Measurements from ENCODE around the gene SESTD1. TPM values are rescaled to one million over a fixed set of nuclear protein-coding genes. Genes with fewer than 3 reads are reported as not detected.

Gene SESTD1
- total RNA-seq, 2 experiments from 2014 or later, result 8.7 to 10.2 TPM

DNA sequence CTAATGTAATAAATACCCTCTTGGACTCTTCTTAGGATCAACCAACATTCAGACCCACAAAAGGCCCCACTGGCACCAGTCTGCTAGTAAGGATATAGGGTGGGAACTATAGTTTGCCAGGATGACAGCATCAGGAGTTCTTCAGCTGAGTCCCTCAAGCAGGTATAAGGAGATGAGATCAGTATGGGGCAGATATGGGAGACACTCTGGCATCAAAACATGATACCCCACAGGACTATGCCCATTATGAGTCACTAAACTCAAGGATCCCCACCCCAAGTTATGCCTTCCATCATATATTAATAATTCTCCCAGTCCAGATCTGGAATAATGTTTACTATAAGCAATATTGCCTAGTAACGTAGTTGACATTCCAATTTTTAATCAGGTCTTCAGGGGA, 131.6 kb downstream of the SESTD1 start:
- intact Hi-C loops (cut with DNase I, micrococcal nuclease), result no loop called here
- ChIA-PET POLR2A (no interaction called here), CTCF (no interaction called here)
- no peaks in the 10 kb centered on the region for H3K4me1 Mint-ChIP-seq (ENCODE audit: low read depth)
- H3K9me3 Mint-ChIP-seq, result no peaks in the 10 kb centered on the region
- H3K27ac ChIP-seq (ENCODE audit: low read depth in 1 of 2, low read length in 2 of 2), result no peak overlapping the region
- no peaks in the 10 kb centered on the region for H3K36me3 Mint-ChIP-seq (ENCODE audit: low read depth)
- TF ChIP-seq, protein P1, sequence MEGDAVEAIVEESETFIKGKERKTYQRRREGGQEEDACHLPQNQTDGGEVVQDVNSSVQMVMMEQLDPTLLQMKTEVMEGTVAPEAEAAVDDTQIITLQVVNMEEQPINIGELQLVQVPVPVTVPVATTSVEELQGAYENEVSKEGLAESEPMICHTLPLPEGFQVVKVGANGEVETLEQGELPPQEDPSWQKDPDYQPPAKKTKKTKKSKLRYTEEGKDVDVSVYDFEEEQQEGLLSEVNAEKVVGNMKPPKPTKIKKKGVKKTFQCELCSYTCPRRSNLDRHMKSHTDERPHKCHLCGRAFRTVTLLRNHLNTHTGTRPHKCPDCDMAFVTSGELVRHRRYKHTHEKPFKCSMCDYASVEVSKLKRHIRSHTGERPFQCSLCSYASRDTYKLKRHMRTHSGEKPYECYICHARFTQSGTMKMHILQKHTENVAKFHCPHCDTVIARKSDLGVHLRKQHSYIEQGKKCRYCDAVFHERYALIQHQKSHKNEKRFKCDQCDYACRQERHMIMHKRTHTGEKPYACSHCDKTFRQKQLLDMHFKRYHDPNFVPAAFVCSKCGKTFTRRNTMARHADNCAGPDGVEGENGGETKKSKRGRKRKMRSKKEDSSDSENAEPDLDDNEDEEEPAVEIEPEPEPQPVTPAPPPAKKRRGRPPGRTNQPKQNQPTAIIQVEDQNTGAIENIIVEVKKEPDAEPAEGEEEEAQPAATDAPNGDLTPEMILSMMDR (IDR thresholded peaks at IDR 0.05), result no peak
- DNase-seq (no peak), ATAC-seq (ENCODE audit: poor library complexity) (no peak)
- H3K27me3 Mint-ChIP-seq, result no peaks in the 10 kb centered on the region
- H3K27me3 ChIP-seq (ENCODE audit: control insufficient read depth in 1 of 2, insufficient read depth in 2 of 2, low read length in 2 of 2), result no peaks in the 10 kb centered on the region
- H3K4me1 ChIP-seq (ENCODE audit: insufficient read depth, low read length), result no peaks in the 10 kb centered on the region
- H3K4me3 Mint-ChIP-seq, result no peak overlapping the region
- no peaks in the 10 kb centered on the region for H3K9me3 ChIP-seq (ENCODE audit: control insufficient read depth in 1 of 2, insufficient read depth in 1 of 2, low read length in 2 of 2)
- H3K36me3 ChIP-seq (ENCODE audit: insufficient read depth, low read length), result no peaks in the 10 kb centered on the region
- H3K4me3 ChIP-seq (ENCODE audit: low read length), result no peak overlapping the region
- H3K27ac Mint-ChIP-seq, result no peak overlapping the region

DNA sequence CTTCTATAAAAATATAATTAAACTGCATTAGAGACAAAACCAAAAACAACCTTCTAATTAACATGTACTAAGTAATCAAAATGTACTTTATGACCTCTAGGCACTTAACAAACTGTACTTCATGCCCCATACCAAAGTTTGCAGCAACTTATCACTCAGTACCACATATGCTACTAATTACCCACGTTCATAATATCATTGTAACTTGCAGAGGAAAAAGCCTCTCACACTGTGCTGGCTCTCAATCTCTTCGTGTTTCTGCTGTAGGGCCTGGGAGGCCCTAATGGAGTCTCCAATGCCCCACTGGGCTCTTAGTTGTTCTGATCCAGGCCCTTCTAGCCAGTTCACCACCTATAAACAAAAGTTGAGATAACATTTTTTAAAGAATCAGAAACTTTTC, 132.6 kb downstream of the SESTD1 start:
- intact Hi-C loops (cut with DNase I, micrococcal nuclease), result no loop called here
- Histone ChIP-seq H3K27me3 (ENCODE audit: control insufficient read depth in 1 of 2, insufficient read depth in 2 of 2, low read length in 2 of 2) (no peaks in the 10 kb centered on the region), H3K4me1 (ENCODE audit: insufficient read depth, low read length) (no peaks in the 10 kb centered on the region), H3K9me3 (ENCODE audit: control insufficient read depth in 1 of 2, insufficient read depth in 1 of 2, low read length in 2 of 2) (no peaks in the 10 kb centered on the region), H3K4me3 (ENCODE audit: low read length) (no peak overlapping the region), H3K36me3 (ENCODE audit: insufficient read depth, low read length) (no peaks in the 10 kb centered on the region), H3K27ac (ENCODE audit: low read depth in 1 of 2, low read length in 2 of 2) (no peak overlapping the region)
- Mint-ChIP-seq H3K36me3 (ENCODE audit: low read depth) (no peaks in the 10 kb centered on the region), H3K27ac (no peak overlapping the region), H3K9me3 (no peaks in the 10 kb centered on the region), H3K4me3 (no peak overlapping the region), H3K4me1 (ENCODE audit: low read depth) (no peaks in the 10 kb centered on the region), H3K27me3 (no peaks in the 10 kb centered on the region)
- DNase-seq (no peak), ATAC-seq (ENCODE audit: poor library complexity) (no peak)
- ChIA-PET POLR2A (no interaction called here), CTCF (no interaction called here)
- TF ChIP-seq, protein P1 (IDR thresholded peaks at IDR 0.05), result no peak

DNA sequence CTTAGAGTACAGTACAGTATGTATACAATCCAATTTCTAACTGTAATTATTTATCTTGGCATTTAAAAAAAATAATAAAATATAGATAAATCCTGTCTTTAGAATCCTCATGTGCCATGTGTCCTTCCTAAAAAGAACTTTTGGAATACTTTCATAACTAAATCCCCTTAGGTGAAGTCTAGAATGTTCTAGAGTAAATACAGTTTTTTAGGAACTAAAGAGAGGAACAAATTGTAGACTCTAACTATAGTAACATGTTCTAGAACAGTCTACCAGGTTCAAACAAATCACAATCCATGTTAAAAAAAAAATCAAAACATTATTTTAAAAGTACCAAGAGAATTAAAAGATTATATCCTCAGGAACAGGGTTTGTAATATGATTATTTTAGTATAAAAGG, 134.1 kb downstream of the SESTD1 start:
- ATAC-seq (ENCODE audit: poor library complexity), result no peak
- no peaks in the 10 kb centered on the region for H3K27me3 Mint-ChIP-seq

More for the DNA sequence above, 134.1 kb downstream of the SESTD1 start:
- H3K4me1 Mint-ChIP-seq (ENCODE audit: low read depth), result no peaks in the 10 kb centered on the region
- no peaks in the 10 kb centered on the region for H3K36me3 ChIP-seq (ENCODE audit: insufficient read depth, low read length)
- H3K9me3 Mint-ChIP-seq, result no peaks in the 10 kb centered on the region
- CTCF ChIA-PET, result interaction anchor here (2.1 kb wide), 1 partner anchor 240 kb away, joined by 18 read pairs; no protein-coding TSS in a partner anchor
- no peak overlapping the region for H3K4me3 Mint-ChIP-seq
- TF ChIP-seq, protein P1 (IDR thresholded peaks at IDR 0.05), result no peak
- DNase-seq, result no peak
- H3K27ac Mint-ChIP-seq, result no peak overlapping the region
- no peaks in the 10 kb centered on the region for H3K27me3 ChIP-seq (ENCODE audit: control insufficient read depth in 1 of 2, insufficient read depth in 2 of 2, low read length in 2 of 2)
- H3K4me3 ChIP-seq (ENCODE audit: low read length), result no peak overlapping the region
- H3K36me3 Mint-ChIP-seq (ENCODE audit: low read depth), result no peaks in the 10 kb centered on the region
- intact Hi-C loops (cut with DNase I, micrococcal nuclease), result loop anchor here in 1 of 2 experiments (2.0 kb wide), 1 partner anchor 336 kb away; no protein-coding TSS in a partner anchor
- POLR2A ChIA-PET, result no interaction called here
- H3K9me3 ChIP-seq (ENCODE audit: control insufficient read depth in 1 of 2, insufficient read depth in 1 of 2, low read length in 2 of 2), result no peaks in the 10 kb centered on the region
- H3K27ac ChIP-seq (ENCODE audit: low read depth in 1 of 2, low read length in 2 of 2), result no peak overlapping the region
- no peaks in the 10 kb centered on the region for H3K4me1 ChIP-seq (ENCODE audit: insufficient read depth, low read length)

All from CD4-positive, alpha-beta T cell (primary cell).